Pancreas (tissue), 10 donors: ENCODE data around the gene TNPO1. TPM values are rescaled to one million over a fixed set of nuclear protein-coding genes. Genes with fewer than 3 reads are reported as not detected.

ENCODE experiments used
- ATAC-seq, 4 donors: fragments of 200-7000 bp; cut with Tn5 transposase; one replicate each; pipeline versions ENCODE4 v1.8.0 to v1.9.1; 2020; ENCODE audit warnings: mild to moderate bottlenecking in 4 of 4, moderate library complexity in 4 of 4
- DNase-seq, 6 donors: peaks; one replicate each; pipeline ENCODE4 v3.0.0-alpha.2; 2020
- FAIRE-seq: peaks from 2 replicates; lab custom pipeline; 2012; peaks lifted over from hg19 to GRCh38; lab: Jason Lieb, UNC
- H3K27ac ChIP-seq, 4 donors: fragments of 200-600 bp; sonication (generic); 1 replicate in 3 of 4; 2 replicates in 1 of 4; pipeline versions ENCODE4 v1.5.0 to v1.8.0; 2020
- H3K27me3 ChIP-seq, 4 donors: fragments of 200-600 bp; one replicate each; pipeline ENCODE4 v1.8.0; 2021
- H3K36me3 ChIP-seq, 3 donors: fragments of 200-600 bp; sonication (generic) in 1 of 3; one replicate each; pipeline versions ENCODE4 v1.5.0 to v1.8.0; 2020 to 2021
- H3K4me1 ChIP-seq, 3 donors: fragments of 200-600 bp; one replicate each; pipeline ENCODE4 v1.8.0; 2021
- H3K4me3 ChIP-seq, 4 donors: fragments of 200-600 bp; sonication (generic) in 2 of 4; one replicate each; pipeline versions ENCODE4 v1.5.0 to v1.8.0; 2020 to 2021
- H3K9me3 ChIP-seq, 4 donors: fragments of 200-600 bp; one replicate each; pipeline ENCODE4 v1.8.0; 2021
- CTCF ChIP-seq, 4 donors: fragments of 200-600 bp; sonication (generic) in 3 of 4; IDR thresholded peaks; one replicate each; pipeline versions ENCODE4 v1.5.0 to v1.8.0; 2021; ENCODE audit warnings: antibody characterized with exemption in 4 of 4
- WGBS, 2 donors: extraction: QIAGEN DNeasy Blood & Tissue Kit; methylation state at CpG; one replicate each; pipeline ENCODE4 v1.1.7; 2013; 5-methylcytosine and 5-hydroxymethylcytosine counted together
- intact Hi-C, 3 donors: fragments of 100-400 bp; cut with DNase I; formaldehyde crosslinking; loops; one replicate each; pipeline versions ENCODE4 v1.11.1 to v1.14.2; 2022
- polyA plus RNA-seq, 2 donors: library from polyadenylated mRNA; stranded (reverse); fragments of 200-250 nt; gene quantifications; one replicate each; pipeline ENCODE4 v1.2.3, GENCODE V29; 2013
- total RNA-seq, 6 donors: library from RNA; stranded (reverse); fragmentation: NEBNext Ultra II Directional in 4 of 6; extraction: Animal tissue kit (Norgen Biotek cat#: 25700) in 4 of 6; gene quantifications; one replicate each; pipeline versions ENCODE4 v1.2.1 to v1.2.4, GENCODE V29; 2021 to 2023
- donor health status: healthy with polysubstance abuse.
- donor health status: DM: no; HTN: no; CAD: no; lungs with moderate emphysema.
- donor health status: DM: no; HTN: no; CAD: no.
- donor health status: control.
- donor health status: control.
- donor health status: Bipolar disorder and iron deficiency.
- donor health status: DM: yes; HTN: yes; CAD: no.
- donor health status: DM: no; HTN: no; CAD: no.
- donor health status: DM: no; HTN: no; CAD: no.
- donor health status: DM: yes; HTN: yes; CAD: no.

TNPO1 gene
- total RNA-seq (10 to 100 TPM; 37.9 to 58.9 (median 48.2) TPM), polyA plus RNA-seq (10 to 100 TPM in 1 of 2 donors, 1 to 10 TPM in 1; 5.5 to 11.2 TPM)

- H3K36me3 ChIP-seq, result no peaks in the 10 kb centered on the region
- intact Hi-C loops, result no loop called here
- 0% methylated on average over 88 to 93 of the region's 93 CpGs for WGBS, 2 donors
- no peaks in the 10 kb centered on the region for H3K9me3 ChIP-seq
- H3K4me3 ChIP-seq, result peak within 1 kb of the TSS; percentile 70 to 88 (median 84)
- DNase-seq, result peak; percentile 92 to 98 (median 96)
- H3K27ac ChIP-seq, result peak within 1 kb of the TSS; percentile 95 to 98 (median 96)
- ATAC-seq, result peak; percentile 87 to 96 (median 91)
- no peak for FAIRE-seq
- no peak for TF ChIP-seq CTCF (IDR thresholded peaks at IDR 0.05)
- H3K4me1 ChIP-seq, result peaks cover 5 to 25% (median 5%) of the 10 kb centered on the region in 3 donors
- no peaks in the 10 kb centered on the region for H3K27me3 ChIP-seq
Measured at GRCh38 chr5:72816284-72817075, at the start of gene TNPO1. Gene TNPO1 (plus strand): TSS chr5:72816661. CDS start chr5:72816738, 77 bp downstream.

- no peaks in the 10 kb centered on the region for H3K27me3 ChIP-seq
- intact Hi-C loops, result no loop called here
- no peaks in the 10 kb centered on the region for H3K4me1 ChIP-seq
- H3K27ac ChIP-seq, result no peak overlapping the region
- no peak for TF ChIP-seq CTCF (IDR thresholded peaks at IDR 0.05)
- H3K36me3 ChIP-seq, result no peaks in the 10 kb centered on the region
- WGBS, 2 donors, result 40 to 50% methylated on average over 7 of the region's 7 CpGs
- H3K9me3 ChIP-seq, result no peaks in the 10 kb centered on the region
- DNase-seq (no peak), ATAC-seq (peak in 1 of 4 donors; percentile 49), FAIRE-seq (no peak)
- H3K4me3 ChIP-seq, result no peak overlapping the region
Measured at GRCh38 chr5:72767289-72768010, 49.0 kb upstream of the TNPO1 start.

- TF ChIP-seq CTCF (IDR thresholded peaks at IDR 0.05), result no peak
- DNase-seq, result no peak
- Histone ChIP-seq H3K36me3 (no peaks in the 10 kb centered on the region), H3K4me1 (no peaks in the 10 kb centered on the region), H3K4me3 (no peak overlapping the region), H3K27me3 (no peaks in the 10 kb centered on the region), H3K9me3 (no peaks in the 10 kb centered on the region), H3K27ac (no peak overlapping the region)
- FAIRE-seq, result no peak
- intact Hi-C loops, result no loop called here
- ATAC-seq, result no peak
- WGBS, 2 donors, result 91 to 100% methylated on average over 4 of the region's 4 CpGs
Measured at GRCh38 chr5:72770266-72770665, 46.2 kb upstream of the TNPO1 start.

- 89 to 100% methylated on average over 1 of the region's 1 CpG for WGBS, 2 donors
- no peaks in the 10 kb centered on the region for H3K36me3 ChIP-seq
- DNase-seq (no peak), ATAC-seq (no peak), FAIRE-seq (no peak)
- no peak for TF ChIP-seq CTCF (IDR thresholded peaks at IDR 0.05)
- H3K4me3 ChIP-seq, result no peak overlapping the region
- H3K27ac ChIP-seq, result no peak overlapping the region
- H3K4me1 ChIP-seq, result no peaks in the 10 kb centered on the region
- no peaks in the 10 kb centered on the region for H3K27me3 ChIP-seq
- intact Hi-C loops, result no loop called here
- no peaks in the 10 kb centered on the region for H3K9me3 ChIP-seq
Measured at GRCh38 chr5:72776684-72777083, 39.8 kb upstream of the TNPO1 start.
